ENCODE results near the gene TOX3. TPM values are rescaled to one million over a fixed set of nuclear protein-coding genes. Genes with fewer than 3 reads are reported as not detected.

The TOX3 gene
- total RNA-seq (2014; rRNA removed; shearing (Covaris generic)) = 0.04 and 0.31 TPM in 2 replicates

GRCh38 chr16:52547004-52547833 is at the start of gene TOX3:
Gene TOX3 (minus strand): TSS chr16:52547143. CDS start chr16:52546723, 420 bp downstream.
- no peak for DNase-seq (ENCODE audit: low spot score)

- DNase-seq (ENCODE audit: low spot score) = no peak
These were observed 45.8 kb upstream of the TOX3 start for GRCh38 chr16:52592778-52593177.

GRCh38 chr16:52591934-52592592 is 45.1 kb upstream of the TOX3 start:
- DNase-seq (ENCODE audit: low spot score) = no peak

- no peak for DNase-seq (ENCODE audit: low spot score)
These were observed 44.5 kb upstream of the TOX3 start for GRCh38 chr16:52591471-52591870.

- no peak for DNase-seq (ENCODE audit: low spot score)
These were observed 39.2 kb upstream of the TOX3 start for GRCh38 chr16:52586159-52586558.

GRCh38 chr16:52584354-52585320 is 37.7 kb upstream of the TOX3 start:
- DNase-seq (ENCODE audit: low spot score) = no peak

- no peak for DNase-seq (ENCODE audit: low spot score)
These were observed 34.6 kb upstream of the TOX3 start for GRCh38 chr16:52581530-52581929.

- DNase-seq (ENCODE audit: low spot score) = no peak
These were observed 33.5 kb upstream of the TOX3 start for GRCh38 chr16:52580488-52580887.

GRCh38 chr16:52578829-52579498 is 32.0 kb upstream of the TOX3 start:
- DNase-seq (ENCODE audit: low spot score) = no peak

- no peak for DNase-seq (ENCODE audit: low spot score)
These were observed 31.3 kb upstream of the TOX3 start for GRCh38 chr16:52578007-52578828.

- DNase-seq (ENCODE audit: low spot score) = no peak
These were observed 30.3 kb upstream of the TOX3 start for GRCh38 chr16:52577130-52577706.

GRCh38 chr16:52573365-52574299 is 26.7 kb upstream of the TOX3 start:
- DNase-seq (ENCODE audit: low spot score) = no peak

GRCh38 chr16:52572656-52573055 is 25.7 kb upstream of the TOX3 start:
- no peak for DNase-seq (ENCODE audit: low spot score)

- DNase-seq (ENCODE audit: low spot score) = no peak
These were observed 23.6 kb upstream of the TOX3 start for GRCh38 chr16:52570495-52571091.

- DNase-seq (ENCODE audit: low spot score) = no peak
These were observed 22.8 kb upstream of the TOX3 start for GRCh38 chr16:52569701-52570100.

GRCh38 chr16:52568983-52569690 is 22.2 kb upstream of the TOX3 start:
- no peak for DNase-seq (ENCODE audit: low spot score)

GRCh38 chr16:52568495-52568894 is 21.6 kb upstream of the TOX3 start:
- DNase-seq (ENCODE audit: low spot score) = no peak

- DNase-seq (ENCODE audit: low spot score) = no peak
These were observed 20.2 kb upstream of the TOX3 start for GRCh38 chr16:52567193-52567592.
